ENCODE data around the gene MBNL2. TPM values are rescaled to one million over a fixed set of nuclear protein-coding genes. Genes with fewer than 3 reads are reported as not detected.

Gene MBNL2
- total RNA-seq, 2 donors from 2014 or later, result 47.5 to 50.8 TPM

DNA sequence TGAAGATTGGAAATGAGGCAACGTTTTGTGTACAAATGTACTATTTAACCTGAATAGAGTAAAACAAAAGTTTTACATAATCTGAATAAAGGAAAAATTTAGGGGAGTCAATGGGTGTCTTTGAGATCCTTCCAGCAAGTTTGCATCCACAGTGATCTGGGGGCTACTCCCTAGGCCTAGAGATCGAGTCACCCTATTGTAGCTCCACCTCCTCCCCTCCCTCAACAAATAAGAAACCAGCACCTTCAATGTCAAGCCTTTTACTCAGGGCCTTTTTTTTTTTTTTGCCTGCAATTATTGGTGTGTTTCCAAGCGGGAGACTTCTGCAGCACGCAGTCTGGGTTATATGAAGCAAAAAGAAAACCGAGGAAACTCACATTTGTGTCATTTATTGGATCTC is 195.6 kb downstream of the MBNL2 start:
- H3K27ac ChIP-seq, result no peak overlapping the region
- no peaks in the 10 kb centered on the region for H3K9me3 ChIP-seq
- H3K4me1 ChIP-seq, result no peaks in the 10 kb centered on the region
- no peaks in the 10 kb centered on the region for H3K36me3 ChIP-seq (replicated peaks in 1 of 2; ENCODE audit: insufficient read depth in 1 of 2, low read depth in 2 of 2)
- no peak for DNase-seq
- TF ChIP-seq POLR2A (IDR thresholded peaks at IDR 0.05), result no peak
- TF ChIP-seq, protein P1, sequence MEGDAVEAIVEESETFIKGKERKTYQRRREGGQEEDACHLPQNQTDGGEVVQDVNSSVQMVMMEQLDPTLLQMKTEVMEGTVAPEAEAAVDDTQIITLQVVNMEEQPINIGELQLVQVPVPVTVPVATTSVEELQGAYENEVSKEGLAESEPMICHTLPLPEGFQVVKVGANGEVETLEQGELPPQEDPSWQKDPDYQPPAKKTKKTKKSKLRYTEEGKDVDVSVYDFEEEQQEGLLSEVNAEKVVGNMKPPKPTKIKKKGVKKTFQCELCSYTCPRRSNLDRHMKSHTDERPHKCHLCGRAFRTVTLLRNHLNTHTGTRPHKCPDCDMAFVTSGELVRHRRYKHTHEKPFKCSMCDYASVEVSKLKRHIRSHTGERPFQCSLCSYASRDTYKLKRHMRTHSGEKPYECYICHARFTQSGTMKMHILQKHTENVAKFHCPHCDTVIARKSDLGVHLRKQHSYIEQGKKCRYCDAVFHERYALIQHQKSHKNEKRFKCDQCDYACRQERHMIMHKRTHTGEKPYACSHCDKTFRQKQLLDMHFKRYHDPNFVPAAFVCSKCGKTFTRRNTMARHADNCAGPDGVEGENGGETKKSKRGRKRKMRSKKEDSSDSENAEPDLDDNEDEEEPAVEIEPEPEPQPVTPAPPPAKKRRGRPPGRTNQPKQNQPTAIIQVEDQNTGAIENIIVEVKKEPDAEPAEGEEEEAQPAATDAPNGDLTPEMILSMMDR (IDR thresholded peaks at IDR 0.05), result no peak
- intact Hi-C loops (cut with DNase I), result no loop called here
- H3K4me3 ChIP-seq, result no peak overlapping the region
- ATAC-seq, result no peak
- no peaks in the 10 kb centered on the region for H3K27me3 ChIP-seq
- 43 to 49% methylated on average over 5 of the region's 5 CpGs for WGBS, 2 donors

DNA sequence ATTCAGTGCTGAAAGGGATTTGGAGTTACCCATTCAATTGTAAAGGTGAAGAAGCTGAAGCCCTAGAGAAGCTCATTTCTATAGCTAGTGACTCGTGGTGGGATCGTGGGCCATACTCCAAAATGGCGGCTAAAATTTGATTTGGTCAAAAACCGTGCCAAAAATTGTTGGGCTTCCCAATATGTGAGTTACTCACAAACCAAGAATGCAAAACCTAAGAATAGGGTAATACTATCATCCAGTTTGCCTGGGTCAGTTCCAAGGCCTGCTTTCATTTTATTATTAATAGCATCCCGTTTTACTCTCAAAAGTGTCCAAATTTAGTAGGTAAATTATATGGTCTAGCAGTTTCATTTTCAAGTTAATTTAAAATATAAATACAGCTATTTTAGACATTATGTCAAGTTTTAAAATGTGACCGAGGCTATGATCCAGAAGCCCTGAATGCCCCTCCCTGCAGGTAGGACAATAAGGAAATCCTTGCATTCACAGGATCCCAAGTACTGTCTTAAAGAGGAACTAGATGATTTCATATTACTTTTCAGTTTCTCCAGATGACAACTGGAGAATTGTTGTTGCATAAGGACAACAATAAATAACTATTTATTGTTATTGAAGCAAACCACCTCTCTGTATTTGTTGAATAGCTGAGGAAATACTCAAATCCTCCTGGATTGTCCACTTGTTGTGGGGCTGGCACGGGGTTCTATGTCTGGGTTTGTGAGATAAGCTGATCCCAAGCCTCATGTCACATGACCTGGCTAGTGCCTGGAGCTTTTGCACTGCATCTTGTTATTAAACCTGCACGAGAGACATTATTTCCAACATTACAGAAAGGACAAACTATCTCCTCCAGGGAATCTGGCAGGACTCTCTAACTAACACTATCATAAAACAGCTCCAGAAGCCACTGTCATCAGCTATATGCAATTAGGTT is 200.3 kb downstream of the MBNL2 start:
- TF ChIP-seq, protein P1 (IDR thresholded peaks at IDR 0.05), result no peak
- no peak for TF ChIP-seq POLR2A (IDR thresholded peaks at IDR 0.05)
- no peaks in the 10 kb centered on the region for H3K27me3 ChIP-seq
- ATAC-seq, result no peak
- H3K36me3 ChIP-seq (replicated peaks in 1 of 2; ENCODE audit: insufficient read depth in 1 of 2, low read depth in 2 of 2), result no peaks in the 10 kb centered on the region
- no peak overlapping the region for H3K4me3 ChIP-seq
- no peak for DNase-seq
- H3K27ac ChIP-seq, result no peak overlapping the region
- WGBS, 2 donors, result 83 to 88% methylated on average over 8 of the region's 8 CpGs
- H3K9me3 ChIP-seq, result no peaks in the 10 kb centered on the region
- intact Hi-C loops (cut with DNase I), result no loop called here
- H3K4me1 ChIP-seq, result peaks cover 5% of the 10 kb centered on the region

DNA sequence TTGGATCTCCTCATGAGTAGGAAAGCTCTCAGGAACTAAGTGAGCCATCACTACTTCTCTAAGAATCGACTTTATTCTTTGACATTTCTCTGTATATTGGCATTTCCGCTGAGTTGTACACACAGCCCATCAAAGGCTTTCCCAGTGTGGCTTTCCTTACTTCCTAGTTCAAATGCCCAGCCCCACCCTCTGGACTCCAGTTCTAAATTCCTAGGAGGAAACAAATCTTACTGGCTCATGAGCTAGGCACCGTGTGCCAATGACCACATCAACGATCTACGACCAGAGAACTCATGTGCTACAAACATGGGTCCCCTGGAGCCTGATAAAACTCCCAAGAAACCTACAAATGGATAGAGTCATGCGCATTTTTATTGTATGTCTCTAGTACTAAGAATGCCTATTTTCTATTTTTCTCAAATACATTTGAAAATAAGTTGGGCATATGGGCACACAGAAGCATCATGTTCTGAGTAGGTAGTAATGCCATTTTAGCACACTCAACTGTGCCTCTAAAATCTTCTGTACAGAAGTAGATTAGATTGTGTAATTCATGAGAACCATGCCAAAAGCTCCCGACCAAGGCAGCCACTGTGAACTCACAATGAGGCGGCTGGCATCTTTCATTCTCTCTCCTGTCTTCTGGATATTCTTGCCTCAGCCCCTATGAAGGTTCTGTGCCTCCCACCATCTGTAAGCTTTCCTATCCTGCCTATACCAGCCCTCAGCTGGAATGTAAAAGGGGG is 201.3 kb downstream of the MBNL2 start:
- TF ChIP-seq, protein P1 (IDR thresholded peaks at IDR 0.05), result no peak
- TF ChIP-seq POLR2A (IDR thresholded peaks at IDR 0.05), result no peak
- ATAC-seq (peak; percentile 45), DNase-seq (peak in 3 of 4 donors; percentile 9 to 32 (median 13))
- no peak overlapping the region for H3K4me3 ChIP-seq
- 68 to 74% methylated on average over 8 of the region's 8 CpGs for WGBS, 2 donors
- H3K9me3 ChIP-seq, result no peaks in the 10 kb centered on the region
- no peaks in the 10 kb centered on the region for H3K36me3 ChIP-seq (replicated peaks in 1 of 2; ENCODE audit: insufficient read depth in 1 of 2, low read depth in 2 of 2)
- intact Hi-C loops (cut with DNase I), result no loop called here
- no peaks in the 10 kb centered on the region for H3K27me3 ChIP-seq
- H3K27ac ChIP-seq, result no peak overlapping the region
- peaks cover 5% of the 10 kb centered on the region for H3K4me1 ChIP-seq

DNA sequence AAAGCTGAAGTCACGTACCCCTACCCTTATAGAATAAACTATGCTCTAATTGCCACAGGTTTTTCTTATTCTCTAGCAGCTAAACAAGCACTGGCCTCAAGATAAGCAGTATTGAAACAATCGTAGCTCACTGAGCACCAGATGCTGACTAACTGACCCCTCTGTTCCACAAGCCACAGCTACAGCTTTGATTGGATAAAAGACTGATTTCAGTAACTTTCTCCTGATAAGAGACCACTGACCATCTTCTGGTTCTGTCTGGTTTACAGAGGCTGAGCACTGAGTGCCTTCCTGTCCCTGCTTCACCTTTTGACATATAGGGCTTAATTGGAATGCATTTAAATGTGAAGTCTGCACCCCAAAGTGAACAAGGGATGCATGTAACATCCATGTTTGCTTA is 203.5 kb downstream of the MBNL2 start:
- 63 to 71% methylated on average over 2 of the region's 2 CpGs for WGBS, 2 donors
- TF ChIP-seq POLR2A (IDR thresholded peaks at IDR 0.05), result no peak
- TF ChIP-seq, protein P1 (IDR thresholded peaks at IDR 0.05), result no peak

More for the DNA sequence above, 203.5 kb downstream of the MBNL2 start:
- Histone ChIP-seq H3K4me1 (peaks cover 5% of the 10 kb centered on the region), H3K27ac (no peak overlapping the region), H3K4me3 (no peak overlapping the region), H3K9me3 (no peaks in the 10 kb centered on the region), H3K27me3 (no peaks in the 10 kb centered on the region), H3K36me3 (replicated peaks in 1 of 2; ENCODE audit: insufficient read depth in 1 of 2, low read depth in 2 of 2) (no peaks in the 10 kb centered on the region)
- intact Hi-C loops (cut with DNase I), result no loop called here
- DNase-seq, result no peak
- no peak for ATAC-seq
